Measurements from ENCODE around the gene ABHD1. TPM values are rescaled to one million over a fixed set of nuclear protein-coding genes. Genes with fewer than 3 reads are reported as not detected.
A peak's percentile ranks its signal among the peaks of the same experiment; 100 is the strongest.
"Not testable (repeated sequence)": the region's sequence is repeated elsewhere in the genome, so short reads cannot be mapped to it uniquely, and the experiment has no call there.

The ABHD1 gene
- total and polyA plus RNA-seq, 9 donors = 0.86 to 2.4 (median 1.5) TPM; not detected in 2

- Histone ChIP-seq H3K9me3 (no peaks in the 10 kb centered on the region), H3K4me1 (ENCODE audit: insufficient read depth) (peaks cover 4% of the 10 kb centered on the region), H3K27me3 (no peaks in the 10 kb centered on the region), H3K27ac (no peak overlapping the region), H3K36me3 (no peaks in the 10 kb centered on the region), H3K4me3 (no peak overlapping the region)
- TF ChIP-seq EP300 (IDR thresholded peaks at IDR 0.05) (no peak), CTCF (IDR thresholded peaks at IDR 0.05) (no peak), POLR2A (IDR thresholded peaks at IDR 0.05) (no peak)
- intact Hi-C loops (cut with DNase I) = no loop called here
- WGBS, 3 donors = 69 to 79% (median 78%) methylated on average over 2 of the region's 2 CpGs
- DNase-seq = no peak
Measured at GRCh38 chr2:27115519-27115918, 8.1 kb upstream of the ABHD1 start.

GRCh38 chr2:27117995-27118524 lies 5.6 kb upstream of the ABHD1 start:
- 22 to 31% (median 28%) methylated on average over 13 to 14 of the region's 14 CpGs for WGBS, 3 donors
- Histone ChIP-seq H3K4me3 (peak overlapping the region; percentile 42), H3K36me3 (no peaks in the 10 kb centered on the region), H3K27me3 (no peaks in the 10 kb centered on the region), H3K9me3 (no peaks in the 10 kb centered on the region), H3K4me1 (ENCODE audit: insufficient read depth) (peaks cover 4% of the 10 kb centered on the region), H3K27ac (no peak overlapping the region)
- TF ChIP-seq CTCF (IDR thresholded peaks at IDR 0.05) = no peak
- TF ChIP-seq POLR2A (IDR thresholded peaks at IDR 0.05) = no peak
- TF ChIP-seq EP300 (IDR thresholded peaks at IDR 0.05) = no peak
- DNase-seq = peak in 1 of 5 donors; percentile 40
- intact Hi-C loops (cut with DNase I) = no loop called here

- H3K4me3 ChIP-seq = peak within 1 kb of the TSS; percentile 42
- no peak within 1 kb of the TSS for H3K27ac ChIP-seq
- H3K36me3 ChIP-seq = no peaks in the 10 kb centered on the region
- intact Hi-C loops (cut with DNase I) = no loop called here
- DNase-seq = peak in 2 of 5 donors; percentile 42 to 58
- TF ChIP-seq EP300 (IDR thresholded peaks at IDR 0.05) (no peak), CTCF (IDR thresholded peaks at IDR 0.05) (no peak), POLR2A (IDR thresholded peaks at IDR 0.05) (no peak)
- 1% methylated on average over 45 to 84 of the region's 84 CpGs for WGBS, 3 donors
- H3K4me1 ChIP-seq (ENCODE audit: insufficient read depth) = peaks cover 4% of the 10 kb centered on the region
- no peaks in the 10 kb centered on the region for H3K9me3 ChIP-seq
- H3K27me3 ChIP-seq = no peaks in the 10 kb centered on the region
Measured at GRCh38 chr2:27118525-27119329, 4.9 kb upstream of the ABHD1 start, which contains the start of gene CGREF1. Gene CGREF1, minus strand, starts transcription at chr2:27119128. Its CDS starts 14,762 bp downstream, at chr2:27104366.

- intact Hi-C loops (cut with DNase I); H3K36me3 ChIP-seq; DNase-seq; H3K27me3 ChIP-seq; H3K9me3 ChIP-seq; H3K4me1 ChIP-seq (ENCODE audit: insufficient read depth); H3K27ac ChIP-seq: not testable (repeated sequence)
- 66 to 83% (median 82%) methylated on average over 8 of the region's 8 CpGs for WGBS, 3 donors
- H3K4me3 ChIP-seq = peak overlapping the region; percentile 42
Measured at GRCh38 chr2:27119330-27119670, 4.3 kb upstream of the ABHD1 start.

GRCh38 chr2:27121906-27122305 lies 1.7 kb upstream of the ABHD1 start:
- 81 to 86% (median 85%) methylated on average over 2 of the region's 2 CpGs for WGBS, 3 donors
- H3K4me1 ChIP-seq (ENCODE audit: insufficient read depth) = peaks cover 4% of the 10 kb centered on the region
- H3K4me3 ChIP-seq = no peak overlapping the region
- H3K27me3 ChIP-seq = no peaks in the 10 kb centered on the region
- no peak overlapping the region for H3K27ac ChIP-seq
- H3K9me3 ChIP-seq = no peaks in the 10 kb centered on the region
- TF ChIP-seq CTCF (IDR thresholded peaks at IDR 0.05) = no peak
- TF ChIP-seq EP300 (IDR thresholded peaks at IDR 0.05) = no peak
- TF ChIP-seq POLR2A (IDR thresholded peaks at IDR 0.05) = no peak
- no peaks in the 10 kb centered on the region for H3K36me3 ChIP-seq
- intact Hi-C loops (cut with DNase I) = no loop called here
- no peak for DNase-seq
